Neural progenitor cell (in vitro differentiated cells): ENCODE data around the gene IPO13. TPM values are rescaled to one million over a fixed set of nuclear protein-coding genes. Genes with fewer than 3 reads are reported as not detected.

Experiments
- DNase-seq: peaks from one replicate; pipeline ENCODE4 v3.0.0-alpha.2; 2016; ENCODE audit warnings: low spot score
- H2AFZ ChIP-seq: fragments of 200-600 bp; sonication (generic); replicated peaks from 2 replicates; pipeline ENCODE4 v1.6.1; 2016; ENCODE audit warnings: antibody characterized with exemption
- H3F3A ChIP-seq: fragments of 200-600 bp; sonication (generic); 2 replicates; pipeline ENCODE4 v1.6.1; 2016; ENCODE audit warnings: antibody characterized with exemption, low read depth
- H3K27ac ChIP-seq: fragments of 200-600 bp; sonication (generic); 2 replicates; pipeline ENCODE4 v1.5.1; 2016; ENCODE audit warnings: mild to moderate bottlenecking
- H3K27me3 ChIP-seq: fragments of 200-600 bp; sonication (generic); 2 replicates; pipeline ENCODE4 v1.6.1; 2016; ENCODE audit warnings: mild to moderate bottlenecking, moderate library complexity
- H3K36me3 ChIP-seq: fragments of 200-600 bp; sonication (generic); 2 replicates; pipeline ENCODE4 v1.5.1; 2016
- H3K4me1 ChIP-seq: fragments of 200-600 bp; sonication (generic); 2 replicates; pipeline ENCODE4 v1.6.1; 2016; ENCODE audit warnings: mixed run types
- H3K4me2 ChIP-seq: fragments of 200-600 bp; sonication (generic); 2 replicates; pipeline ENCODE4 v1.6.1; 2016
- H3K4me3 ChIP-seq: fragments of 200-600 bp; sonication (generic); 2 replicates; pipeline ENCODE4 v1.5.1; 2016
- H3K79me2 ChIP-seq: fragments of 200-600 bp; sonication (generic); 2 replicates; pipeline ENCODE4 v1.6.1; 2016; ENCODE audit warnings: low read depth
- H3K9ac ChIP-seq: fragments of 200-600 bp; sonication (generic); 2 replicates; pipeline ENCODE4 v1.6.1; 2016
- H3K9me3 ChIP-seq: fragments of 200-600 bp; sonication (generic); 2 replicates; pipeline ENCODE4 v1.5.1; 2016; ENCODE audit warnings: low read depth
- H4K20me1 ChIP-seq: fragments of 200-600 bp; sonication (generic); 2 replicates; pipeline ENCODE4 v1.6.1; 2016; ENCODE audit warnings: low read depth
- H3K27ac Mint-ChIP-seq: 3 replicates; pipeline ENCODE4 v1.8.0; 2021; ENCODE audit warnings: mixed read lengths
- H3K27me3 Mint-ChIP-seq: 2 replicates; pipeline ENCODE4 v1.8.0; 2022; ENCODE audit warnings: low read depth, mild to moderate bottlenecking, inconsistent platforms, moderate library complexity, mixed read lengths; ENCODE audit not compliant: insufficient read depth
- H3K36me3 Mint-ChIP-seq: 3 replicates; pipeline ENCODE4 v1.8.0; 2021; ENCODE audit warnings: mixed read lengths
- H3K4me1 Mint-ChIP-seq: 3 replicates; pipeline ENCODE4 v1.8.0; 2021; ENCODE audit warnings: mixed read lengths
- H3K4me3 Mint-ChIP-seq: 3 replicates; pipeline ENCODE4 v1.8.0; 2021; ENCODE audit warnings: mild to moderate bottlenecking, moderate library complexity, mixed read lengths
- H3K9me3 Mint-ChIP-seq: 3 replicates; pipeline ENCODE4 v1.8.0; 2020; ENCODE audit warnings: mixed read lengths
- EZH2 ChIP-seq: fragments of 200-600 bp; sonication (generic); IDR thresholded peaks from 2 replicates; pipeline ENCODE4 v1.6.1; 2017; ENCODE audit warnings: antibody characterized with exemption, mild to moderate bottlenecking, moderate library complexity
- EZH2phosphoT487 ChIP-seq: fragments of 200-600 bp; sonication (generic); IDR thresholded peaks from 2 replicates; pipeline ENCODE4 v1.6.1; 2017; ENCODE audit warnings: antibody characterized with exemption
- total RNA-seq: library from RNA; depleted of rRNA; stranded (reverse); fragments of >200 nt; gene quantifications from 2 replicates; pipeline ENCODE4 v1.2.3, GENCODE V29; 2015; ENCODE audit warnings: low replicate concordance
- TF ChIP-seq, protein P1 (sequence below): fragments of 200-600 bp; sonication (generic); IDR thresholded peaks from 2 replicates; pipeline ENCODE4 v1.5.1; 2017; ENCODE audit warnings: antibody characterized with exemption, mild to moderate bottlenecking

IPO13 gene
- total RNA-seq, 1 donor from 2014 or later = 7.2 TPM

DNA sequence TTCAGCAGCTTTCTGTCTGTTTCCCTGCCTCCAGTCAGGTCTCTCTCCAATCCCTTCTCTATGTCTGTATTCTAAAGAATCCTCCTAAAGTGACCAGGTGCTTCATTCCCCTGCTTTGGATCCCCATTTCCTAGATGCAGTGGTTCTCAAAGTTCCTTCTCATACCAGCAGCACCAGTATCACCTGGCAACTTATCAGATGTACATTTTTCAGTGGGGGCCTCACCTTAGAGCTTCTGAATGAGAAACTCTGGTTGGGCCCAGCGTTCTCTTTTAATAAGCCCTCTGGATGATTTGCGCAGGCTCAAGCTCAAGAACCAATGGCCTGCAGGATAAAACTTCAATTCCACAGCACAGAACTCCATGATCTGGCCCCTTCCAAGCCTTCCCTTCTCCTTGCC, 38.5 kb upstream of the IPO13 start:
- Mint-ChIP-seq H3K9me3 (no peaks in the 10 kb centered on the region), H3K4me1 (peaks cover 14% of the 10 kb centered on the region), H3K36me3 (peaks cover 2% of the 10 kb centered on the region), H3K27ac (no peak overlapping the region), H3K27me3 (peaks cover 6% of the 10 kb centered on the region), H3K4me3 (no peak overlapping the region)
- H3K4me2 ChIP-seq = no peak overlapping the region
- peaks cover 11% of the 10 kb centered on the region for H3F3A ChIP-seq
- no peaks in the 10 kb centered on the region for H3K9me3 ChIP-seq
- no peak for DNase-seq
- TF ChIP-seq EZH2phosphoT487 = no peak
- TF ChIP-seq, protein P1, sequence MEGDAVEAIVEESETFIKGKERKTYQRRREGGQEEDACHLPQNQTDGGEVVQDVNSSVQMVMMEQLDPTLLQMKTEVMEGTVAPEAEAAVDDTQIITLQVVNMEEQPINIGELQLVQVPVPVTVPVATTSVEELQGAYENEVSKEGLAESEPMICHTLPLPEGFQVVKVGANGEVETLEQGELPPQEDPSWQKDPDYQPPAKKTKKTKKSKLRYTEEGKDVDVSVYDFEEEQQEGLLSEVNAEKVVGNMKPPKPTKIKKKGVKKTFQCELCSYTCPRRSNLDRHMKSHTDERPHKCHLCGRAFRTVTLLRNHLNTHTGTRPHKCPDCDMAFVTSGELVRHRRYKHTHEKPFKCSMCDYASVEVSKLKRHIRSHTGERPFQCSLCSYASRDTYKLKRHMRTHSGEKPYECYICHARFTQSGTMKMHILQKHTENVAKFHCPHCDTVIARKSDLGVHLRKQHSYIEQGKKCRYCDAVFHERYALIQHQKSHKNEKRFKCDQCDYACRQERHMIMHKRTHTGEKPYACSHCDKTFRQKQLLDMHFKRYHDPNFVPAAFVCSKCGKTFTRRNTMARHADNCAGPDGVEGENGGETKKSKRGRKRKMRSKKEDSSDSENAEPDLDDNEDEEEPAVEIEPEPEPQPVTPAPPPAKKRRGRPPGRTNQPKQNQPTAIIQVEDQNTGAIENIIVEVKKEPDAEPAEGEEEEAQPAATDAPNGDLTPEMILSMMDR = no peak
- no peak for TF ChIP-seq EZH2
- no peak overlapping the region for H3K4me3 ChIP-seq
- no peak overlapping the region for H3K9ac ChIP-seq
- H3K27me3 ChIP-seq = no peaks in the 10 kb centered on the region
- peaks cover 9% of the 10 kb centered on the region for H4K20me1 ChIP-seq
- peaks cover 15% of the 10 kb centered on the region for H3K4me1 ChIP-seq
- no peak overlapping the region for H3K27ac ChIP-seq
- H2AFZ ChIP-seq = no peak overlapping the region
- H3K36me3 ChIP-seq = no peaks in the 10 kb centered on the region
- H3K79me2 ChIP-seq = no peaks in the 10 kb centered on the region

DNA sequence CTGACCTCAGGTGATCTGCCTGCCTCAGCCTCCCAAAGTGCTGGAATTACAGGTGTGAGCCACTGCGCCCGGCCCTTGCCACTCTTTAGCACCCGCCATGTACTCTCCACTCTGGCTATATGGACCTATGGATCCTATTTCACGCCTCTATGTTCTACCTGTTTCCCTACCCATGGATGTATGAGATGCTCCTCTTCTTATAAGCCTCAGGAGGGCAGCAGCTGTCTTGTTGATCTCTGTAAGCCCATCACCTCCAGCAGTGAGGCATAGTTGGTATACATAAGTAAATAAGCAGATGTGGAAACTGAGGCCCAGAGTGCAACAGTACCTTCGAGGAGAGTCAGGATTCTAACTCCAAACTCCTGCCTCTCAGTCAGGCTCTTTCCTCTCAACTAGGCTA, 37.9 kb upstream of the IPO13 start:
- no peak for DNase-seq
- no peak overlapping the region for H3K9ac ChIP-seq
- H3K36me3 ChIP-seq = no peaks in the 10 kb centered on the region
- H3K4me3 ChIP-seq = no peak overlapping the region
- no peak overlapping the region for H3K27ac ChIP-seq
- Mint-ChIP-seq H3K9me3 (no peaks in the 10 kb centered on the region), H3K4me1 (peaks cover 20% of the 10 kb centered on the region), H3K27me3 (peaks cover 6% of the 10 kb centered on the region), H3K27ac (no peak overlapping the region), H3K36me3 (peaks cover 2% of the 10 kb centered on the region), H3K4me3 (no peak overlapping the region)
- peaks cover 21% of the 10 kb centered on the region for H3K4me1 ChIP-seq
- H3K27me3 ChIP-seq = no peaks in the 10 kb centered on the region
- H3K79me2 ChIP-seq = no peaks in the 10 kb centered on the region
- no peak overlapping the region for H2AFZ ChIP-seq
- H3F3A ChIP-seq = peaks cover 16% of the 10 kb centered on the region
- TF ChIP-seq EZH2phosphoT487 (no peak), EZH2 (no peak)
- TF ChIP-seq, protein P1 = no peak
- H4K20me1 ChIP-seq = peaks cover 15% of the 10 kb centered on the region
- H3K9me3 ChIP-seq = no peaks in the 10 kb centered on the region
- H3K4me2 ChIP-seq = no peak overlapping the region

DNA sequence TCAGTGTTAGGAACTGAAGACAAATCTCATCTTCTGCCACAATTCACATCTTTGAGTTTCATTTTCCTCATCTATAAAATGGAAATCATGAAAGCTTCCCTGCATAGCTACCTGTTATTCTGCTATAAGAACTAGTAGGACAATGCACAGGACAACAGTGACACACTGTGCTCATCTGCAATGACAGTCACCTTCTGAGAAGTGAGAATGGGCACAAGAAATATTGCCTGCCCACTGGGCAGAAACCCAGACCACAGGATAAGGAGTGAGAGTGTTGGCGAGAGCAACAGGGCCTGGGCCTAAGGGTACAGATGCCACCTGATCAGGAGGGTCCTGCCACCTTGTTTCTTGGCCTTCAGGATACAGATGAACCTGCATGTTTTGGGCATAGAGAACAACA, 36.4 kb upstream of the IPO13 start:
- Histone ChIP-seq H3K4me3 (no peak overlapping the region), H3K79me2 (no peaks in the 10 kb centered on the region), H3K4me1 (peaks cover 25% of the 10 kb centered on the region), H3K9me3 (no peaks in the 10 kb centered on the region), H3F3A (peaks cover 16% of the 10 kb centered on the region), H3K36me3 (no peaks in the 10 kb centered on the region), H4K20me1 (peaks cover 15% of the 10 kb centered on the region), H3K27ac (no peak overlapping the region), H3K4me2 (no peak overlapping the region), H2AFZ (no peak overlapping the region), H3K27me3 (no peaks in the 10 kb centered on the region), H3K9ac (no peak overlapping the region)
- no peak for DNase-seq
- Mint-ChIP-seq H3K27me3 (peaks cover 9% of the 10 kb centered on the region), H3K4me1 (peaks cover 22% of the 10 kb centered on the region), H3K4me3 (no peak overlapping the region), H3K27ac (no peak overlapping the region), H3K36me3 (peaks cover 2% of the 10 kb centered on the region), H3K9me3 (no peaks in the 10 kb centered on the region)
- TF ChIP-seq EZH2phosphoT487 = no peak
- no peak for TF ChIP-seq EZH2
- TF ChIP-seq, protein P1 = no peak
